ENCODE results near the gene KY.

GRCh38 chr3:134611516-134611915 is 39.3 kb downstream of the KY start:
- TF ChIP-seq TOX (CRISPR knock-in tag; IDR thresholded peaks at IDR 0.05; ENCODE audit: borderline replicate concordance) (no peak), OSR1 (CRISPR knock-in tag; IDR thresholded peaks at IDR 0.05) (no peak)

Data from SK-N-SH treated with all-trans-retinoic acid at 6 μM for 48 hours (cell line).